Progenitor cell of endocrine pancreas (in vitro differentiated cells): ENCODE results near the gene ARID1B. TPM values are rescaled to one million over a fixed set of nuclear protein-coding genes. Genes with fewer than 3 reads are reported as not detected.

Experiments used
- DNase-seq: peaks from one replicate; pipeline ENCODE4 v3.0.0; 2021; ENCODE audit warnings: low spot score; ENCODE audit not compliant: unreplicated experiment
- H3K27ac Mint-ChIP-seq: 2 replicates; pipeline ENCODE4 v1.8.0; 2021; ENCODE audit warnings: mild to moderate bottlenecking, moderate library complexity, mixed read lengths
- H3K27me3 Mint-ChIP-seq: 2 replicates; pipeline ENCODE4 v1.8.0; 2021; ENCODE audit warnings: mixed read lengths
- H3K36me3 Mint-ChIP-seq: 2 replicates; pipeline ENCODE4 v1.8.0; 2022; ENCODE audit warnings: mixed read lengths; ENCODE audit not compliant: insufficient read depth
- H3K4me1 Mint-ChIP-seq: 2 replicates; pipeline ENCODE4 v1.8.0; 2021; ENCODE audit warnings: low read depth, mixed read lengths
- H3K4me3 Mint-ChIP-seq: 2 replicates; pipeline ENCODE4 v1.8.0; 2021; ENCODE audit warnings: low read depth, mild to moderate bottlenecking, moderate library complexity, mixed read lengths
- H3K9me3 Mint-ChIP-seq: 2 replicates; pipeline ENCODE4 v1.8.0; 2021; ENCODE audit warnings: low read depth, mixed read lengths
- CTCF ChIP-seq: fragments of 200-600 bp; sonication (generic); IDR thresholded peaks from one replicate; pipeline ENCODE4 v1.5.0; 2021; ENCODE audit warnings: antibody characterized with exemption, mild to moderate bottlenecking; ENCODE audit not compliant: unreplicated experiment
- total RNA-seq: library from RNA; stranded (reverse); gene quantifications from 2 replicates; pipeline ENCODE4 v1.2.1, GENCODE V29; 2021

ARID1B gene
- total RNA-seq, 1 donor from 2014 or later = 152 TPM

- no peak for DNase-seq
- Mint-ChIP-seq H3K36me3 (peaks cover 11% of the 10 kb centered on the region), H3K9me3 (no peaks in the 10 kb centered on the region), H3K27ac (peak overlapping the region; percentile 77), H3K27me3 (no peaks in the 10 kb centered on the region), H3K4me1 (peaks cover 24% of the 10 kb centered on the region), H3K4me3 (no peak overlapping the region)
- no peak for TF ChIP-seq CTCF
Measured at GRCh38 chr6:156828280-156828703, 51.1 kb downstream of the ARID1B start.

GRCh38 chr6:156830126-156830525 lies 52.9 kb downstream of the ARID1B start:
- no peak overlapping the region for H3K4me3 Mint-ChIP-seq
- no peak overlapping the region for H3K27ac Mint-ChIP-seq
- no peak for TF ChIP-seq CTCF
- H3K27me3 Mint-ChIP-seq = no peaks in the 10 kb centered on the region
- no peaks in the 10 kb centered on the region for H3K9me3 Mint-ChIP-seq
- DNase-seq = no peak
- H3K36me3 Mint-ChIP-seq = peaks cover 14% of the 10 kb centered on the region
- H3K4me1 Mint-ChIP-seq = peaks cover 27% of the 10 kb centered on the region

DNA sequence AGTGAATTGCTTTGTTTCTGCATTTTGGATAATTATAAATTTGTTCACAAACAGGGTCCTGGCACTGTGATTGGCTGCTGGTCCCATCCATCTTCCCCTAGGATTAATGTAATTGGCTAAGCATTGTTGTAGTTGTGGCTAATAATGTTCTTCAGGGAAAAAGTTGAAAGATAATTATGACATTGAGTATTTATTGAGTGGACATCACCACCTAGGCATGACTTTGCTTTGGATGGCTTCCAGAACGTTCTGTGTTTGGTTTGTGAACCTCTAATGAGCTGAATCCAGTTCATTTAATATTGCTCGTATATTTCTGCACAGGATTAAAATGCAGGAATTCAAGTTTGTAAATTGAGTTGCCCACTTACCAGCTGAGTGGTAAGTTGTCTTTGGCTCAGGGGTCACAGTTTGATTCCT lies 55.1 kb downstream of the ARID1B start:
- peaks cover 15% of the 10 kb centered on the region for H3K4me1 Mint-ChIP-seq
- peak overlapping the region; percentile 38 for H3K27ac Mint-ChIP-seq

GRCh38 chr6:156832669-156833068 lies 55.5 kb downstream of the ARID1B start:
- H3K27me3 Mint-ChIP-seq = no peaks in the 10 kb centered on the region
- no peaks in the 10 kb centered on the region for H3K9me3 Mint-ChIP-seq
- no peak for TF ChIP-seq CTCF
- peak overlapping the region; percentile 38 for H3K27ac Mint-ChIP-seq
- DNase-seq = no peak
- H3K4me1 Mint-ChIP-seq = peaks cover 12% of the 10 kb centered on the region
- H3K4me3 Mint-ChIP-seq = no peak overlapping the region
- H3K36me3 Mint-ChIP-seq = peaks cover 19% of the 10 kb centered on the region

More for the DNA sequence above, 55.1 kb downstream of the ARID1B start:
- no peak for TF ChIP-seq CTCF
- peaks cover 19% of the 10 kb centered on the region for H3K36me3 Mint-ChIP-seq
- DNase-seq = no peak
- H3K27me3 Mint-ChIP-seq = no peaks in the 10 kb centered on the region
- H3K4me3 Mint-ChIP-seq = no peak overlapping the region
- H3K9me3 Mint-ChIP-seq = no peaks in the 10 kb centered on the region

GRCh38 chr6:156833755-156834154 lies 56.6 kb downstream of the ARID1B start:
- Mint-ChIP-seq H3K9me3 (no peaks in the 10 kb centered on the region), H3K27ac (no peak overlapping the region), H3K4me3 (no peak overlapping the region), H3K4me1 (peaks cover 12% of the 10 kb centered on the region), H3K36me3 (peaks cover 19% of the 10 kb centered on the region), H3K27me3 (no peaks in the 10 kb centered on the region)
- no peak for TF ChIP-seq CTCF
- no peak for DNase-seq
